Aorta (tissue), 5 donors: Measurements from ENCODE around the gene EVPL. TPM values are rescaled to one million over a fixed set of nuclear protein-coding genes. Genes with fewer than 3 reads are reported as not detected.

Experiments
- ATAC-seq: fragments of 200-7000 bp; cut with Tn5 transposase; one replicate; pipeline ENCODE4 v1.9.1; 2022; ENCODE audit warnings: moderate library complexity; ENCODE audit not compliant: low FRiP score
- DNase-seq, 2 donors: peaks; one replicate each; pipeline ENCODE4 v3.0.0-alpha.2; 2020
- H3K27ac ChIP-seq, 2 donors: one replicate each; pipeline ENCODE4 v1.5.1; 2013; ENCODE audit warnings: low read length in 2 of 2, mild to moderate bottlenecking in 2 of 2, moderate library complexity in 2 of 2, control low read depth in 1 of 2, inconsistent platforms in 1 of 2, low read depth in 1 of 2
- H3K27me3 ChIP-seq, 2 donors: one replicate each; pipeline ENCODE4 v1.6.1; 2013; ENCODE audit warnings: control low read depth in 1 of 2, low read length in 1 of 2, mild to moderate bottlenecking in 1 of 2, moderate library complexity in 1 of 2; ENCODE audit not compliant: insufficient read depth in 2 of 2, control insufficient read depth in 1 of 2
- H3K36me3 ChIP-seq, 2 donors: one replicate each; pipeline ENCODE4 v1.6.1; 2013; ENCODE audit warnings: control low read depth in 1 of 2, low read length in 1 of 2, mild to moderate bottlenecking in 1 of 2; ENCODE audit not compliant: insufficient read depth in 2 of 2, control insufficient read depth in 1 of 2
- H3K4me1 ChIP-seq, 2 donors: one replicate each; pipeline ENCODE4 v1.6.1; 2013; ENCODE audit warnings: low read length in 2 of 2, control low read depth in 1 of 2, mild to moderate bottlenecking in 1 of 2, moderate library complexity in 1 of 2; ENCODE audit not compliant: insufficient read depth in 2 of 2, control insufficient read depth in 1 of 2
- H3K4me3 ChIP-seq, 2 donors: one replicate each; pipeline ENCODE4 v1.5.1; 2013; ENCODE audit warnings: low read length in 2 of 2, control low read depth in 1 of 2, mild to moderate bottlenecking in 1 of 2
- H3K9me3 ChIP-seq: one replicate; pipeline ENCODE4 v1.6.1; 2013; ENCODE audit warnings: mild to moderate bottlenecking, low read length; ENCODE audit not compliant: control insufficient read depth
- WGBS, 2 donors: extraction: QIAGEN DNeasy Blood & Tissue Kit; methylation state at CpG; one replicate each; pipeline ENCODE4 v1.1.7; 2013; 5-methylcytosine and 5-hydroxymethylcytosine counted together
- intact Hi-C, 2 donors: fragments of 100-400 bp; cut with DNase I; formaldehyde crosslinking; loops; one replicate each; pipeline versions ENCODE4 v1.14.2 to v1.15.0; 2022
- polyA plus RNA-seq, 2 donors: library from polyadenylated mRNA; stranded (reverse); fragments of 200-250 nt; gene quantifications; one replicate each; pipeline ENCODE4 v1.2.3, GENCODE V29; 2013
- total RNA-seq, 2 donors: library from RNA; stranded (reverse); fragmentation: NEBNext Ultra II Directional; extraction: Animal tissue kit (Norgen Biotek cat#: 25700); gene quantifications; one replicate each; pipeline ENCODE4 v1.2.1, GENCODE V29; 2021
- donor health status: healthy with polysubstance abuse.
- donor health status: Bipolar disorder and iron deficiency.
- donor health status: DM: no; HTN: no; CAD: no.
- donor health status: DM: no; HTN: no; CAD: no.
- donor health status: DM: yes; HTN: yes; CAD: no.

EVPL gene
- total and polyA plus RNA-seq, 4 donors: 0.10 to 12.5 (median 0.19) TPM

DNA sequence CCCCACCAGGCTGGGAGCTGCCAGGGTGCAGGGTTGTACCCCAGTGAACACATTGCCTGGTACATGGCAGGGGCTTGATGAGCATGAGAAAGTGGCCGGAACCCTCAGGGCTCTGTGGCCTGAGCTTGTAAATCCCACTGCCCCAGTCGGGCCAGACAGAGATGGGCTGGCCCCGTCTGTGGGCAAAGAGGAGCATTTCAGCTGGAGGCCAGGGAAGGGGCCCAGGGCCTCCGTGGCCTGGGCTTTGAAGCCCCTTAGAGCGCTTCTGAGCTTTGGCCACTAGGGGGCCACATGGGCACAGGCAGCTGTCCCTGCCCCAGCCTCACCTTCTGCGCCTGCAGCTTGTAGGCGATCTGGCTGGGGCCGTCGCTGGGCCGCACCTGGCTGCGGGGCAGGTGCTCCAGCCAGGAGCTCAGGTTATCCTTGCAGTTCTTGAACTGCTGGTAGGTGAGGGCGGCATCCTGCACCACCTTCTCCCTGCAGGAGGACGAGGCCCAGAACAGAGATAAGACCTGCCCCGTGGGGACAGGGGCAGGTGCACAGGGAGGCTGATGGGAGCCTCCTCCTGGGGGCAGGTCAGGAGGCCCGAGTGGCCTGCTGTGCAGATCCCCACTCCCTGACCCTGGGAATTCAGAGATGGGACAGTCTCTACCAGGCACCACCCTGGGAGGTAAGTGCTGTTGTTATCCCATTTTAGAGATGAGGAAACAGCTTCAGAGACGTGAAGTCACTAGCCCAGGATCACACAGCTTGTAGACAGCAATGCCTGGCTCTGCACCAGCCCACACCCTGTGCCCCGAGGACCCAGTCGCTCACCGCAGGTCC lies 12.8 kb downstream of the EVPL start:
- no peaks in the 10 kb centered on the region for H3K9me3 ChIP-seq
- ATAC-seq (peak; percentile 75), DNase-seq (peak; percentile 78 to 88)
- no peaks in the 10 kb centered on the region for H3K27me3 ChIP-seq
- H3K4me1 ChIP-seq: no peaks in the 10 kb centered on the region
- no peak overlapping the region for H3K27ac ChIP-seq
- intact Hi-C loops: loop anchor here in 1 of 2 donors (5.0 kb wide), 1 partner anchor 263 kb away; no protein-coding TSS in a partner anchor
- WGBS, 2 donors: 28 to 30% methylated on average over 19 of the region's 19 CpGs
- no peaks in the 10 kb centered on the region for H3K36me3 ChIP-seq
- H3K4me3 ChIP-seq: no peak overlapping the region

DNA sequence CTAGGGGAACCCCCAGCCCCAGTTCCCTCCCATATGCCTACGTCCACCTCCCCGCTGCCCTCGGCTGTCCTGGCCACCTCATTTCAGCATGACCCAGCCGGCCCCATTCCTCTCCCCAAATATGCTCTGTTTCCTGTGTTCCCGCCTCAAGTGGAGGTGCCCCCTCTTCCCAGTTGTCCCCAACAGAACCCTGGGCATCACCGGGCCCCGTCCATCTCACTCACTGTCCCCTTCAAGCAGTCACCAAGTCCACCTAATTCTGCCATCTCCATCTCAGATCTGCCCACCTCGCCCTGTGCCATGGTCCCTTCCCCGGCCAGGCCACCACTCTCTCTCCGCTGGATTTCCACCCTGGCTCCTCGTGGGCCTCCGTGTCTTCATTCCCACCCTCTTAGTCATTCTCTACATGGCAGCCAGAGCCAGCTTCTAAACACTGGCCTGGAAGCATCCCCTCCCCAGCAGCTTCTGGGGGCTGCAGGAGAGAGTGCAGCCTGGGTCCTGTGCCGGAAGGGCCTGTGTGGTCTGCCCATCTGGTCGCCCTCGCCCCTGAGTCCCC lies 13.7 kb downstream of the EVPL start:
- ATAC-seq: no peak
- H3K27me3 ChIP-seq: no peaks in the 10 kb centered on the region
- DNase-seq: no peak
- intact Hi-C loops: loop anchor here in 1 of 2 donors (5.0 kb wide), 1 partner anchor 264 kb away; no protein-coding TSS in a partner anchor
- H3K4me3 ChIP-seq: no peak overlapping the region
- no peaks in the 10 kb centered on the region for H3K36me3 ChIP-seq
- H3K27ac ChIP-seq: no peak overlapping the region
- 72 to 73% methylated on average over 15 of the region's 15 CpGs for WGBS, 2 donors
- no peaks in the 10 kb centered on the region for H3K9me3 ChIP-seq
- no peaks in the 10 kb centered on the region for H3K4me1 ChIP-seq

DNA sequence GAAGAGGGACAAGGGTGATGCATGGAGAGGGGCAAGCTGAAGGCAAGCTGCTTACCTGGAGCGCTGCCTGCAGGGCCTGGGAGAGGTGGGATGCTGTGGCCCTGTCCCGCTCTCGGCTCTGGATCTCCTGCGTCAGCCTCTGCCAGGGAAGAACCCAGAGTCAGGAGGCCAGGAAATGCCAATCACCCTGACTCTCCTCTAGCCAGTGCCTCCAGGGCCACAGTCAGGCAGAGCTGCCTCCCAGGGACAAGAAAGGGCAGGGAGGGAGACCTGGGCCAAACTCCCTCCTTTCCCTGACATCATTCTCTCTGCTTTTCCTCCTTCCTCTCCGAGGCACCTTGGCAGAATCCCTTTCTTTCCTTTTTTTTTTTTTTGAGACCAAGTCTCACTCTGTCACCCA lies 15.2 kb downstream of the EVPL start:
- Histone ChIP-seq H3K4me3 (no peak overlapping the region), H3K9me3 (no peaks in the 10 kb centered on the region), H3K27ac (no peak overlapping the region), H3K27me3 (no peaks in the 10 kb centered on the region), H3K4me1 (no peaks in the 10 kb centered on the region), H3K36me3 (no peaks in the 10 kb centered on the region)
- 79 to 86% methylated on average over 5 of the region's 5 CpGs for WGBS, 2 donors
- intact Hi-C loops: loop anchor here in 1 of 2 donors (5.0 kb wide), 1 partner anchor 265 kb away; no protein-coding TSS in a partner anchor
- no peak for DNase-seq
- no peak for ATAC-seq

DNA sequence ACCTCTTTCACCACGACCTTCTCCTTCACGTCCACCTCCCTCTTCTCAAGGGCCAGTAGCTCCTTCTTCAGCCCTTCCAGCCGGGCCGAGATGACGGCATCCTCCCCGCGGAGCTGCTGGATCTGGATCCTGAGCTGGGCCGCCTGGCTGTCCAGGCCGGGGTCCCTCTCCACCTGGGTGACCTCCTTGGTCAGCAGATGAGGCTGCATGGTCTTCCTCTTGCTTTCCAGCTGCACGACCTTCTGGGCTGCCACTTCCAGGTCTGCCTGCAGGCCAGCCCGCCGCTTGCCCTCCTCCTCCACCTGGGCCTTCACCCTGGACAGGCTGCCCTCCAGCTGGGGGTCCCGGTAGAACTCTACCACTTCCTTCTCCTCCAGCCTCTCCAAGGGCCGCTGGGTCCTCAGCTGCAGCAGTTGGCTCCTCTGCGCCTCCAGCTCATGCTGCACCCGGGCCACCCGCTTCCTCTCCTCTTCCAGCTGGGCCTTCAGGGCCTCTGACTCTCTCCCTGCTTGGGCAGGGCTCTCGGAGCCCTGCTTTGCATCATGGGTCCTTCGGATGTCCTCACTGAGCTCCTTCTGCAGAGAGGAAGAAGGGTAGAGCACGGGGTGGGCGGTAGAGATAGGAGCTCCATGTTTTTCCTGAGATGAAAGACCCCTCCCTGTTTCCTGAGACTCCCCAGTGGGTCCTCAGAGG lies 17.0 kb downstream of the EVPL start:
- intact Hi-C loops: loop anchor here in 1 of 2 donors (5.0 kb wide), 1 partner anchor 267 kb away; no protein-coding TSS in a partner anchor
- Histone ChIP-seq H3K27me3 (no peaks in the 10 kb centered on the region), H3K4me3 (no peak overlapping the region), H3K4me1 (no peaks in the 10 kb centered on the region), H3K36me3 (no peaks in the 10 kb centered on the region), H3K27ac (no peak overlapping the region), H3K9me3 (no peaks in the 10 kb centered on the region)
- ATAC-seq: no peak
- no peak for DNase-seq
- WGBS, 2 donors: 88 to 91% methylated on average over 21 of the region's 21 CpGs

DNA sequence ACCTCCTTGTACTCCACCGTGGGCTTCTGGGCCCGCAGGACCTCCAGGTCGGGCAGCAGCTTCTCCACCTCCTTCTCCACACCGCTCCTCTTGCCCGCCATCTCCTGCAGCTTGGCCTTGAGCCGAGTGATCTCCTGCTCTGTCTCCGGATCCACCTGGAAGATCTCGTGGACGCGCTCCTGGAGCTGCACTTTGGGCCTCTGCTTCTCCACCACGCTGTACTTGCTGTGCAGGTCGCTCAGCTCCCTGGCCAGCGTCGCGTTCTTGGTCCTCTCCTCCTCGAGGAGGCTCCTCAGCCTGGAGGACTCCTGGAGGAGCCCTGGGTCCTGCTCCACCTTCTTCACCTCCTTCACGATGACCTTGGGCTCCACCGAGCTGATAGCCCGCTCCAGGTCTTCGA lies 17.7 kb downstream of the EVPL start:
- Histone ChIP-seq H3K9me3 (no peaks in the 10 kb centered on the region), H3K4me1 (no peaks in the 10 kb centered on the region), H3K27me3 (no peaks in the 10 kb centered on the region), H3K36me3 (no peaks in the 10 kb centered on the region), H3K4me3 (no peak overlapping the region), H3K27ac (no peak overlapping the region)
- 92 to 93% methylated on average over 20 of the region's 20 CpGs for WGBS, 2 donors
- ATAC-seq (no peak), DNase-seq (no peak)
- intact Hi-C loops: no loop called here

DNA sequence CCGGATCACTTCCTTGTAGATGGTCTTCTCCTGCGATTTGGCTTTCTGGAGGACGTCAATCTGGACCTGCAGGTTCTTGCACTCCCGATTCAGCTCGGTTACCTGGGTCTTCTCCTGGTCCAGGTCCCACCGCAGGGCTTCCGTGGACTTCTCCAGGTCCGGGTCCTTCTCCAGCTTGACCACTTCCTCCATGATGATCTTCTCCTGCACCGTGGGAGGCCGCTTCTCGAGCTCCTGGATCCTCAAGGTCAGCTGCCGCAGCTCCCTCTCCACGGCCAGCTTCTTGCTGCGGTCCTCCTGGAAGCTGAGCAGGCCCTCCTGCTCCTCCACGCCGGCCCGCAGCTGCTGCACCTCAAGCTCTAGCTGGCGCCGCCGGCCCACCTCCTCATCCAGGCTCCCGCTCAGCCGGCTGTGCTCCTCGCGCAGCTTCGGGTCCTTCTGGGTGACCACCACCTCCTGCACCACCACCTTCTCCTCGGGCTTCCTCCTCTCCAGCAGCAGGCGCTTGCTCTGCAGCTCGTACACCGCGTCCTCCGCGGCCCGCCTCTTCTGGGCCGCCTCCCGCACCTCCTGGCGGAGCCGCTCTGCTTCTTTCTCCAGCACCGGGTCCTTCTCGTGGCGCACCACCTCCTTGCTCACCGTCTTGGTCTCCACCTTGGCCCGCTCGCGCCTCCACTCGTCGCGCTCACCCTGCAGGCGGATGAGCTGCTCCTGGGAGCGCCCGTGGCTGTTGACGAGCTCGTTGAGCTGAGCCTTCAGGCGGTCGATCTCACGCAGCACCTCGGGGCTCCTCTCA lies 18.3 kb downstream of the EVPL start:
- Histone ChIP-seq H3K4me1 (no peaks in the 10 kb centered on the region), H3K4me3 (no peak overlapping the region), H3K36me3 (no peaks in the 10 kb centered on the region), H3K27ac (no peak overlapping the region), H3K27me3 (no peaks in the 10 kb centered on the region), H3K9me3 (no peaks in the 10 kb centered on the region)
- intact Hi-C loops: no loop called here
- peak in 1 of 2 donors; percentile 73 for DNase-seq
- 94 to 95% methylated on average over 56 of the region's 56 CpGs for WGBS, 2 donors
- no peak for ATAC-seq

DNA sequence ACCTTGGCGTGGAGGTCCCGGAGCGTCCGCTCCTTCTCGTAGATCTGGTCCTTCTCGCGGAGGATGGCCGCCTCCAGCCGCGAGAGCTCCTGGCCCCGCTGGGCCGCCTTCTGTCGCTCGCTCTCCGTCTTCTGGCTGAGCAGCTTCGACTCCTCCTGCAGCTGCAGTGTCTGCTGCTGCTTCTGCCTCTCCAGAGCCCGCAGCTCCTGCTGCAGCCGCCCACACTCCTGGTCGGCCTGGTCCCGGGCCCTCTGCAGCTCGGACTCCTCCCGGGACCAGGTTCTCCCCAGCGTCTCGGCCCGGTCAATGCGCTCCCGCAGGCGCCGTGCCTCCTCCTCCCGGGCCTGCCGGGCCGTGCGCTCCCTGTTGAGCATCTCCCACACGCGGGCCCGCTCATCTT lies 18.9 kb downstream of the EVPL start:
- intact Hi-C loops: no loop called here
- no peaks in the 10 kb centered on the region for H3K36me3 ChIP-seq
- H3K9me3 ChIP-seq: no peaks in the 10 kb centered on the region
- WGBS, 2 donors: 93% methylated on average over 36 of the region's 36 CpGs
- ATAC-seq (no peak), DNase-seq (no peak)
- no peak overlapping the region for H3K27ac ChIP-seq
- no peaks in the 10 kb centered on the region for H3K27me3 ChIP-seq
- no peak overlapping the region for H3K4me3 ChIP-seq
- H3K4me1 ChIP-seq: no peaks in the 10 kb centered on the region

DNA sequence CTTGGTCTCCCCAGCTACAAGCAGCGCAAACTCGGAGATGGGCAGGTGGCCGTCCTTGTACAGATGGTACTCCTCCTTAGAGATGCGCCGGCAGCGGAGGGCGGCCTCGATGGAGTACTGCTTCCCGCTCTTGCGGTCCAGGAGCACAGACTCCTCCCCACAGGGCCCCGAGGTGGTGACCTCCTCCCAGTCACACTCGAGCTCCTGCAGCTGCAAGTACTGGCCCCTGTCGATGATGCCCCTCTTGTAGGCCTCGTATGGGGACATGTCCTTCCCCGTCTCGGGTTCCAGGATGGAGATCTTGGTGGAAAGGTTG lies 19.3 kb downstream of the EVPL start:
- H3K36me3 ChIP-seq: no peaks in the 10 kb centered on the region
- intact Hi-C loops: no loop called here
- no peak for ATAC-seq
- 83 to 88% methylated on average over 16 of the region's 16 CpGs for WGBS, 2 donors
- DNase-seq: peak in 1 of 2 donors; percentile 74
- no peak overlapping the region for H3K4me3 ChIP-seq
- no peak overlapping the region for H3K27ac ChIP-seq
- H3K9me3 ChIP-seq: no peaks in the 10 kb centered on the region
- H3K27me3 ChIP-seq: no peaks in the 10 kb centered on the region
- H3K4me1 ChIP-seq: no peaks in the 10 kb centered on the region
